ENCODE data around the gene SLC38A10.
A peak's percentile ranks its signal among the peaks of the same experiment; 100 is the strongest.

The SLC38A10 gene

GRCh38 chr17:81240761-81241160, 54.3 kb downstream of the SLC38A10 start:
- intact Hi-C loops (cut with micrococcal nuclease): loop anchor here (1.0 kb wide), 1 partner anchor 98 kb away; no protein-coding TSS in a partner anchor
- H3K9me3 Mint-ChIP-seq: no peaks in the 10 kb centered on the region
- H3K27ac Mint-ChIP-seq: no peak overlapping the region
- H3K36me3 Mint-ChIP-seq (ENCODE audit: low read depth): peaks cover 69% of the 10 kb centered on the region
- H3K27me3 Mint-ChIP-seq: no peaks in the 10 kb centered on the region
- peaks cover 52% of the 10 kb centered on the region for H3K4me1 Mint-ChIP-seq (ENCODE audit: low read depth)
- no peak overlapping the region for H3K4me3 Mint-ChIP-seq

- peaks cover 59% of the 10 kb centered on the region for H3K4me1 Mint-ChIP-seq (ENCODE audit: low read depth)
- H3K27ac Mint-ChIP-seq: peak overlapping the region; percentile 81
- peak overlapping the region; percentile 90 for H3K4me3 Mint-ChIP-seq
- no peaks in the 10 kb centered on the region for H3K9me3 Mint-ChIP-seq
- no peaks in the 10 kb centered on the region for H3K27me3 Mint-ChIP-seq
- intact Hi-C loops (cut with micrococcal nuclease): loop anchor here (2.0 kb wide), 2 partner anchors 17 to 91 kb away; partner anchors contain the start of gene CEP131
- peaks cover 69% of the 10 kb centered on the region for H3K36me3 Mint-ChIP-seq (ENCODE audit: low read depth)
Observed at GRCh38 chr17:81239714-81240555, 55.2 kb downstream of the SLC38A10 start.

- Mint-ChIP-seq H3K9me3 (no peaks in the 10 kb centered on the region), H3K27me3 (no peaks in the 10 kb centered on the region), H3K27ac (peak within 1 kb of the TSS; percentile 81), H3K36me3 (ENCODE audit: low read depth) (peaks cover 72% of the 10 kb centered on the region), H3K4me3 (peak within 1 kb of the TSS; percentile 90), H3K4me1 (ENCODE audit: low read depth) (peaks cover 62% of the 10 kb centered on the region)
- intact Hi-C loops (cut with micrococcal nuclease): loop anchor here (2.0 kb wide), 2 partner anchors 16 to 90 kb away; partner anchors contain the start of gene CEP131
Observed at GRCh38 chr17:81238815-81239713, 56.0 kb downstream of the SLC38A10 start, which contains the start of the genes NDUFAF8 and TEPSIN. Gene NDUFAF8 (plus strand): TSS chr17:81239318. CDS start chr17:81239364, 46 bp downstream. Gene TEPSIN (minus strand): TSS chr17:81239055. CDS start chr17:81239033, 22 bp downstream.

GRCh38 chr17:81238490-81238814, 56.7 kb downstream of the SLC38A10 start:
- peak overlapping the region; percentile 81 for H3K27ac Mint-ChIP-seq
- H3K27me3 Mint-ChIP-seq: no peaks in the 10 kb centered on the region
- H3K9me3 Mint-ChIP-seq: no peaks in the 10 kb centered on the region
- peaks cover 73% of the 10 kb centered on the region for H3K36me3 Mint-ChIP-seq (ENCODE audit: low read depth)
- intact Hi-C loops (cut with micrococcal nuclease): loop anchor here (2.0 kb wide), 2 partner anchors 16 to 90 kb away; partner anchors contain the start of gene CEP131
- H3K4me1 Mint-ChIP-seq (ENCODE audit: low read depth): peaks cover 62% of the 10 kb centered on the region
- peak overlapping the region; percentile 90 for H3K4me3 Mint-ChIP-seq

GRCh38 chr17:81237591-81238489, 57.3 kb downstream of the SLC38A10 start:
- H3K27me3 Mint-ChIP-seq: no peaks in the 10 kb centered on the region
- H3K4me1 Mint-ChIP-seq (ENCODE audit: low read depth): peaks cover 62% of the 10 kb centered on the region
- intact Hi-C loops (cut with micrococcal nuclease): loop anchor here (2.0 kb wide), 2 partner anchors 15 to 89 kb away; partner anchors contain the start of gene CEP131
- peak overlapping the region; percentile 81 for H3K27ac Mint-ChIP-seq
- H3K9me3 Mint-ChIP-seq: no peaks in the 10 kb centered on the region
- peak overlapping the region; percentile 90 for H3K4me3 Mint-ChIP-seq
- H3K36me3 Mint-ChIP-seq (ENCODE audit: low read depth): peaks cover 74% of the 10 kb centered on the region

- intact Hi-C loops (cut with micrococcal nuclease): no loop called here
- H3K27ac Mint-ChIP-seq: no peak overlapping the region
Observed at GRCh38 chr17:81236784-81237183, 58.3 kb downstream of the SLC38A10 start.

GRCh38 chr17:81235822-81236740, 59.0 kb downstream of the SLC38A10 start:
- Mint-ChIP-seq H3K27ac (no peak overlapping the region), H3K4me3 (no peak overlapping the region), H3K9me3 (no peaks in the 10 kb centered on the region), H3K27me3 (no peaks in the 10 kb centered on the region), H3K4me1 (ENCODE audit: low read depth) (peaks cover 48% of the 10 kb centered on the region), H3K36me3 (ENCODE audit: low read depth) (peaks cover 77% of the 10 kb centered on the region)
- intact Hi-C loops (cut with micrococcal nuclease): no loop called here

More at GRCh38 chr17:81236784-81237183, 58.3 kb downstream of the SLC38A10 start:
- H3K27me3 Mint-ChIP-seq: no peaks in the 10 kb centered on the region
- peaks cover 77% of the 10 kb centered on the region for H3K36me3 Mint-ChIP-seq (ENCODE audit: low read depth)
- no peak overlapping the region for H3K4me3 Mint-ChIP-seq
- H3K4me1 Mint-ChIP-seq (ENCODE audit: low read depth): peaks cover 55% of the 10 kb centered on the region
- H3K9me3 Mint-ChIP-seq: no peaks in the 10 kb centered on the region

GRCh38 chr17:81234940-81235821, 59.9 kb downstream of the SLC38A10 start:
- intact Hi-C loops (cut with micrococcal nuclease): no loop called here
- H3K27ac Mint-ChIP-seq: no peak overlapping the region
- no peaks in the 10 kb centered on the region for H3K9me3 Mint-ChIP-seq
- H3K27me3 Mint-ChIP-seq: no peaks in the 10 kb centered on the region
- no peak overlapping the region for H3K4me3 Mint-ChIP-seq
- peaks cover 81% of the 10 kb centered on the region for H3K36me3 Mint-ChIP-seq (ENCODE audit: low read depth)
- H3K4me1 Mint-ChIP-seq (ENCODE audit: low read depth): peaks cover 48% of the 10 kb centered on the region

- H3K27me3 Mint-ChIP-seq: no peaks in the 10 kb centered on the region
- intact Hi-C loops (cut with micrococcal nuclease): no loop called here
- no peak overlapping the region for H3K4me3 Mint-ChIP-seq
- no peak overlapping the region for H3K27ac Mint-ChIP-seq
- H3K36me3 Mint-ChIP-seq (ENCODE audit: low read depth): peaks cover 82% of the 10 kb centered on the region
- peaks cover 51% of the 10 kb centered on the region for H3K4me1 Mint-ChIP-seq (ENCODE audit: low read depth)
- H3K9me3 Mint-ChIP-seq: no peaks in the 10 kb centered on the region
Observed at GRCh38 chr17:81234506-81234855, 60.6 kb downstream of the SLC38A10 start.

GRCh38 chr17:81233811-81234505, 61.1 kb downstream of the SLC38A10 start:
- intact Hi-C loops (cut with micrococcal nuclease): no loop called here
- H3K36me3 Mint-ChIP-seq (ENCODE audit: low read depth): peaks cover 85% of the 10 kb centered on the region
- no peaks in the 10 kb centered on the region for H3K9me3 Mint-ChIP-seq
- no peaks in the 10 kb centered on the region for H3K27me3 Mint-ChIP-seq
- no peak overlapping the region for H3K4me3 Mint-ChIP-seq
- H3K4me1 Mint-ChIP-seq (ENCODE audit: low read depth): peaks cover 56% of the 10 kb centered on the region
- H3K27ac Mint-ChIP-seq: no peak overlapping the region

- Mint-ChIP-seq H3K36me3 (ENCODE audit: low read depth) (peaks cover 85% of the 10 kb centered on the region), H3K27me3 (no peaks in the 10 kb centered on the region), H3K9me3 (no peaks in the 10 kb centered on the region), H3K4me3 (no peak overlapping the region), H3K27ac (no peak overlapping the region), H3K4me1 (ENCODE audit: low read depth) (peaks cover 63% of the 10 kb centered on the region)
- intact Hi-C loops (cut with micrococcal nuclease): no loop called here
Observed at GRCh38 chr17:81233316-81233715, 61.8 kb downstream of the SLC38A10 start.

Data from dendritic cell treated with granulocyte-macrophage colony-stimulating factor and Interleukin-4, amounts not matched to agents 40 ng/mL and 50 ng/mL, for 4 days (primary cell).